ENCODE data around the gene RRBP1.
A peak's percentile ranks its signal among the peaks of the same experiment; 100 is the strongest.
"Not testable (repeated sequence)": the region's sequence is repeated elsewhere in the genome, so short reads cannot be mapped to it uniquely, and the experiment has no call there.

The RRBP1 gene

GRCh38 chr20:17661121-17661744 is 20.8 kb downstream of the RRBP1 start:
- DNase-seq (ENCODE audit: low spot score): no peak

DNA sequence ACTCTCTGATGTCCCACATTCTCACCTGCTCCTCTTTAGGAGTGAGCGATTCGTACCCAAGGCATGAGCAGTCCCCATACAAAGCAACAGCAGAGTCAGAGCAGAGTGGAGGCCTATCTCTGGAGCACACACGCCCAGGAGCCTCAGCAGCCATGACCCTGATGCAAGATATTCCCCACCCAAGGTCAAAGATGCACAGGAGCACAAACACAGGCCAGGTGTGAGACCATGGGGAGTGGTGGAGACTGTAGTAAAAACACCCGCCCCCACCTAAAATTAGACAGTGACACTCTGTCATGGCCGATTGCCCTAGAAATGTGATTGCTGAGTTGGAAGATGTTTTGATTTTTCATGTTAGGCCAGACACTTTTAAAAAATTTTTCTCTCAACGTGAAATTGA is 21.4 kb downstream of the RRBP1 start:
- DNase-seq (ENCODE audit: low spot score): no peak

DNA sequence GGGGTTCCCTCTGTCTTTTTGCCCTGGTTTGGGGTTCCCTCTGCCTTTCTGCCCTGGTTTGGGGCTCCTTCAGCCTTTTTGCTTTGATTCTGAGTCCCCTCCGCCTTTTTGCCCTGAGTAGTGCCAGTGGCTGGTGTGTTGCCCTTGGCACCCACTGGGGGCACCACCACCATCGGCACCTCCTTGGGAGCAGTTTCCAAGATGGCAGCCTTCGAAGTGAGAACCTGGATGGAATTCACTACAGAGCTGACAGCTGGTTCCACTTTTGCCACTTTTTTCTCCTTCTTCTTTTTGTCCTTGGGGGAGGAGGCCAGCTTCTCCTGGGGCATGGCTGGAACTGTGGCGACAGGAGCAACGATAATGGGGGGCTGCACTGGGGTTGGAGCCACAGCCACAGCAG is 22.2 kb downstream of the RRBP1 start:
- DNase-seq (ENCODE audit: low spot score): no peak

DNA sequence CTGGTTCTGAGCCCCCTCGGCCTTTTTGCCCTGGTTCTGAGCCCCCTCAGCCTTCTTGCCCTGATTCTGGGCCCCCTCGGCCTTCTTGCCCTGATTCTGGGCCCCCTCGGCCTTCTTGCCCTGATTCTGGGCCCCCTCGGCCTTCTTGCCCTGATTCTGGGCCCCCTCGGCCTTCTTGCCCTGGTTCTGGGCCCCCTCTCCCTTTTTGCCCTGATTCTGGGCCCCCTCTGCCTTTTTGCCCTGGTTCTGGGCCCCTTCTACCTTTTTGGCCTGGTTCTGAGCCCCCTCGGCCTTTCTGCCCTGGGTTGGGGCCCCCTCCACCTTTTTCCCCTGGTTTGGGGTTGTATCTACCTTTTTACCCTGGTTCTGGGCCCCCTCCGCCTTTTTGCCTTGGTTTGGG is 22.7 kb downstream of the RRBP1 start:
- not testable (repeated sequence) for DNase-seq (ENCODE audit: low spot score)

DNA sequence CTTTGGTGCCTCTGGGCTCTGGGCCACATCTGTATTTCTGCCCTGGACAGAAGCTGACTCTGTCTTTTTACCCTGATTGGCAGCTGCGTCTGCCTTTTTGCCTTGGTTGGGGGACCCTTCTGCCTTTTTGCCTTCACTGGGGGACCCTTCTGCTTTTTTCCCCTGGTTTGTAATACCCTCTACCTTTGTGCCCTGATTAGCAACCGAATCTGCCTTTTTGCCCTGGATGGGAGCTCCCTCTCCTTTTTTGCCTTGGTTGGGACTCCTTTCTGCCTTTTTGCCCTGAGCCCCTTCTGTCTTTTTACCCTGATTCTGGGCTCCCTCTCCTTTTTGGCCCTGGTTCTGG is 23.4 kb downstream of the RRBP1 start:
- no peak for DNase-seq (ENCODE audit: low spot score)

DNA sequence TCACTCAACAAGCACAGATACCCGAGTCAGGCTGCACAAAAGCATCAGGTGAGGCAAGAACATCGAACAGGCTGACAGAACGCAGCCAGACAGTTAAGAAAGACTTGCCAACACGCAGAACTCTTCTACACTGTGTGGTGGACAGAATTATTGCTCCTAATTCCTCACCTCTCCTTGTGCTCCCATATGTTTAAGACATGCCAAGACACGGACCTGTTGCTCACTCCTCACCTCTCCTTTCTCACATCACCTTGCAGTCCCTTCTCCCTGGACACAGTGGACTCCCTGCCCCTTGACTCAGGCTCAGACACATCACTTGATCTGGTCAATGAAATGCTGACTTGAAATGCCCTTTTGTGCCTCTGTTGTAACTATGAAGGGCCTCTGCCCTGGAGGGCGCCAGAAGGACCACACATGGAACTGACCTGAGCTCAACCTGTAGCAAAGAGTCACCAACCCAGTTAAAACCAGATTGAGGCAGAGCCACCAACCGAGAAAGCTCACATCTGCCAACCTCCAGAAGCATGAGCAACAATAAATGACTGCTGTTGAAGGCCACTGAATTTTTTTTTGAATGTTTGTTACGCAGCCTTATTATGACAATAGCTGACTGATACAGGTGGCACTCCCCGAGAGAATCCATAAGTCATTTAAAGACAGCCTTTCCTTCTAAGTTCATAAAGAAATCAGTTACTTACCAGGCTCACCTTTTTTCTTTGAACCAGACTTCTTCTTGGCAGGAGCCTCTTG is 24.0 kb downstream of the RRBP1 start:
- no peak for DNase-seq (ENCODE audit: low spot score)

GRCh38 chr20:17657079-17657825 is 24.8 kb downstream of the RRBP1 start:
- no peak for DNase-seq (ENCODE audit: low spot score)

DNA sequence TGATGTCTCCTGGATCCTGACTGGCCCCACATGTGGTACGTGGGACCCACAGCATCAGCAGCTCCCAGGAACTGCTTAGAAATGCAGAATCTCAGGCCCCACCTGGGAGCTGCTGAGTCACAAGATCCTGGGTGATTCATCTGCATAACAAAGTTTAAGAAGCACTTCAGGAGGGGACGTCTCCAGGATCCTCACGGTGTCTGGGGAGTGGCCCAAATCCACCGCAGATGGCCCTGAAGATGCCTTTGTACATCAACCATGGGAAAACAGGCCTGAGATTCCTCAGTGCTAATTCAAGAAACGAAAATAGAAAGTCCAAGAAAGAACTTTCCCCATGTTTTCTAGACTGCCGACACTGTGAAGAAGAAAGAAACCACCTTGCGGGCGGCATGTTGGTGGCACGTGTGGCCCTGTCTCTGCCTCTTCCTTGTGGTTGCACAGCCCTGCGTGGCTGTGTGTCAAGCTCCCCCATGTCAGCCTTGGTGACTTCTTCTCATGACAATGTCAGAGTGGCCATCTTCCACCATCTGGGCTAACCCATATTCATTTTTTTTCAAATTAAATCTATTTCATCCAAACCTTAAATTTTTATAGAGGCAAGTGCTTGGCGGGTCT is 26.1 kb downstream of the RRBP1 start:
- no peak for DNase-seq (ENCODE audit: low spot score)

DNA sequence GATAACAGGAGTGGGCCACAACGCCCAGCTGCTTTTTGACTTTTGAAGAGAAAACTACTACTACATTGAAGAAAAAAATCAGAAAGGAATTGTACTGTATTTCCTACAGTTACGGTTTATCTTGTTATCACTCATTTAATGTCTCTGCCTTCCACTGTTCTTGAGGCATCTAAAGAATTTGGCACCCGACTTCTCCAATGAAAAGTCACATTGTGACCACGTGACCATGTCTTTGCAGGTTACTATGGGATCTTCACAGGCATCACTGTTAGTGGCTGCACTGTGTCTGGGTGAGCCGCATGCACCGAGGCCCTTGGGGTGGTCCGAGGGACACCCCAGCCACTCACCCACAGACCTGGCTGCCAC is 26.8 kb downstream of the RRBP1 start:
- no peak for DNase-seq (ENCODE audit: low spot score)

DNA sequence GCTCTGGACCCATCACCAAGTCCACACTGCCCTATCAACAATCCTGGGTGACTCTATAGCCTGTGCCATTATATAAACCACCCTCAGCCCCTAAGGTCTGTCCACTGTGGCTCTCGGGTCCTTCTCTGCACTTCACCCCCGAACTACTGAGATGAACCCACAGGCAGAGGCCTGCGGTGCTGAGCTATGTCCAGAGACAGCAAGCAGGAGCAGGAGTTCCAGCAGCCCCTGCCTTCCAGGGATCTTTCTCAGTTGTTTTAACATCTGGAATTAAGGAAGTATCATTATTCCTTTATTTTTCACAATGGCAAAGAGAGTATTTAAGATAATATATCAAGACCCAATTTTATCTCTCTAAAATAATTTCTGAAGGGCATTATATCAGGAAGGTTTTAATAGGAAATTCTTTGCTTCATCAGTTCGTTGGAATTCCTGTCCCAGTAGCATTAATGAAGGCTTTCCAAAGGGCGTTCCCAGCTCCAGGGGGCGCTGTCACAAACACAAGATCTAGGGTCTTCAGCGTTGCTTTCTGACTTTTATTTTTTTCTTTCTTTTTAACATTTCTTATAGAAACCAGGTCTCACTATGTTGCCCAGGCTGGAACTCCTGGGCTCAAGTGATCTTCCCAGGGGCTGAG is 27.3 kb downstream of the RRBP1 start:
- peak; percentile 9 for DNase-seq (ENCODE audit: low spot score)

- DNase-seq (ENCODE audit: low spot score): no peak
Measured at GRCh38 chr20:17653835-17654648, 28.0 kb downstream of the RRBP1 start.

DNA sequence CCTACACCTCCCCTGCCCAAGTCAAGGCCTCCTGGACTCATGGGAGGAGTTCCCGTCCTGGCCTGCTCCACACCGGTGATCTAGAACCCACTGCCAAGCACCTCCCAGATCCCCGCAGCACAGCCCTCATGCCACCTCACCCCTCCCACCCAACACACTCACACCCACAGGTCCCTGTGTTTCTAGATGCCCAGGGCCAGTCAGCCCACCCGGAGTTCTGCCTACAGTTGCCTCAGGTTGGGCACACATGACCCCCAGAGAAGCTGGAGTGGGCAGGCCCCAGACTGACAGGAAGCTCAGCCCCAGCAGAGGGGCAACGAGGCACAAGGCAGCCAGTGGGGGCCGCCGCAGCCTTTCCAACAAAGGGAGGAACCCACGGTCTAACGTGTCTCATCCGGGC is 29.6 kb downstream of the RRBP1 start:
- DNase-seq (ENCODE audit: low spot score): no peak

DNA sequence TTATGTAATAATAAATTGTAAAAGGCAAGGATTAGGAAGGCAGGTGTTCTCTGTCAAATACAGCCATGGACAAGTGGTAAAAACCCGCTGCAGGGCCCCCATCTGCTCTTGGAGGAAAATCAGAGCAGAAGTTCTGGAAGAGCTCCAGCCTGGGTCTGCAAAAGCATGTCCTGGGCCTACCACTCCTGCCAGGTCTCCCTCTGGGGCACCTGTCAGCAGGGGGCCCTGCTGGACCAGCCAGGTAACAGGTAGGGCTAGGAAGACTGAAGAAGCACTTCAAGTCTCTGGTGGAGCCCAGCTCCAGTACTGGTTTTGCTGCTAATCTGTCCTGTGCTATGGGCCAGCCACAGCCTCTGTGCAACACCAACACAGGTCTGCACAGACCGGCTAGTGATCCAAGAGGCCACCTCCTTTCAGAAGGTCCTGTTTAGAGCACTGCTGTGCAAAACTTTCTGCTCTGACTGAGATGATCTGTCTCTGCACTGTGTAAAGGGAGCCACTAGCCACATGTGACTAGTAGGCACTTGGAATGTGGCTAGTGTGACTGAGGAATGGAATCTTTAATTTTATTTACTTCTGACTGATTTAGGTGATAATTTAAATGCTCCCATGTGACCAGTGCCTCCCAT is 30.2 kb downstream of the RRBP1 start:
- DNase-seq (ENCODE audit: low spot score): no peak

DNA sequence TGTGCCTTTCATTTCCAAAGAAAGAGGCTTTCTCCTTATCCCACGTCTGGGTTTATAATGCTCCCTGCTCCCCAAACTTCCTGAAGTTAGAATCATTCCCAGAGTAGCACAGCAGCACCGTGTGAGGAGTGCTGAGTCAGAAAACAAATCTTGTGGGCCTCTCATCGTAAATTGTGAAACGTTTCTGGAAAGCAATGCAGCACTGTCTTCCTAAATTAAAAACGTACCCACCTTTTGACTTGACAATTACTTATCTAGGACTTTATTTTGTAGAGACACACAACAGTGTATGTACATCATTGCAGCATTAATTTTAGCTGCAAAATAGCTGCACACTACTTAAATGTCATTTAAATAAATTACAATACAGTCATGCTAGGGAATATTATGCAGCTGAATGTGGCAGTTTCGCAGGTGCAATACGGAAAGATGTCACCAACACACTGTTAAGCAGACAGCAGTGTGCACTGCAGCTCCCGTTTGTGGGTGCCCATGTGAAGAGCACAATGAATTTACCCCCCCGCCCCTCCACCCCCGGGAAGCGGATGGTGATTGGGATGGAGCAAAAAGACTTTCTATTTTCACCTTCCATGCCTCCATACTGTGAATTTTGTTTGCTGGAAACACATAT is 30.8 kb downstream of the RRBP1 start:
- no peak for DNase-seq (ENCODE audit: low spot score)

DNA sequence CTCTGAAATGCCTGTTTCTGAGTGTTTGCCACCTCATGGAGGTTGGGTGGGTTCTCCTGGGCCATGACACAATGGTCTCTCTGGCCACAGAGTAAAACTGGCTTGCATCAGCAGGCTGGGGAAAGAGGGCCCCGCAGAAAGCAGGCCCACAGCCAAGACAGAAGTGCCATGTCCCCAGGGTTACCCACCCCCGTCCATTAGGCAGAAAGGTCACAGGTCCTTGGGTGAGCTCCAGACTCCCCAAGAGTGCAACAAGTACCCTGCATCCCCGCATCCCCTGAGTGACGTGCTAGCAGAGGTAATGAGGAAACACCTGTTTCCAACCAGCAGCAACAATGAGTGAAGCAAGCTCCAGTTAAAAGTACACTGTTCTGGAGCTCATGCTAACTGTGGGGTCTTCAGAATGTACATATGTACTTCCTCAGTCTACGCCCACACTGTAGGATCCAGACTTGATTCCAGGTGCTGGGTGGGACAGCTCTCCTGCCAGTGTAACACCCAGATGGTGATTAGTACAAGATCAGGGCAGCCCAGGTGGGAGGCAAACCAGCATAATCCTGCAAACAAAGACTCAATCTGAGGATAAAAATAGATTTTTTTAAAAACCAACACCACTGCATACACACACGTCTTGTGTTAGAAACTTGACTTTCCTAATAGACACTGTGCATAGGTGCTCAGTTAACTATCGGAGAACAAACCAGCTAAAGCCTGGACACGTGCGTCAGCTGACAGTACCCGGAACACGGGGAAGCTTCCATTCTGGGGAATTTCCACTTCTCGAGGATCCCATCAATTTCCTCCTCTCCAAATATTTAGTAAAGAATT is 31.5 kb downstream of the RRBP1 start:
- no peak for DNase-seq (ENCODE audit: low spot score)

- DNase-seq (ENCODE audit: low spot score): peak; percentile 12
Measured at GRCh38 chr20:17648791-17649730, 33.0 kb downstream of the RRBP1 start.

DNA sequence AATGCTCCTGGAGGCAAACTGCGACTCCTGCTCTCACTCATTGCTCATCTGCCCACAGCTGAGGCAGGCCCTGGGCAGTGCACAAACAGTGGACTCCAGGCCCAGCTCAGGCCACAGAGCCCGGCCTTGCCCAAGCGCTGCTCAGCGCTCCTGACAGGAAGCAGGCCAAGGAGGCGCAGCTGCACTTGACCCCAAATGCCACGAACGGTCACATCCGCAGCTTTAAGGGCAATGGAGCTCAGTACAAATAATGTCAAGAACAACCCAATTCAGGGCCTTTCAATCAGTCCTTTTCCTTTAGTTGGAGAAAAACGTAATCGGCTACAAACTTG is 33.8 kb downstream of the RRBP1 start:
- DNase-seq (ENCODE audit: low spot score): no peak

DNA sequence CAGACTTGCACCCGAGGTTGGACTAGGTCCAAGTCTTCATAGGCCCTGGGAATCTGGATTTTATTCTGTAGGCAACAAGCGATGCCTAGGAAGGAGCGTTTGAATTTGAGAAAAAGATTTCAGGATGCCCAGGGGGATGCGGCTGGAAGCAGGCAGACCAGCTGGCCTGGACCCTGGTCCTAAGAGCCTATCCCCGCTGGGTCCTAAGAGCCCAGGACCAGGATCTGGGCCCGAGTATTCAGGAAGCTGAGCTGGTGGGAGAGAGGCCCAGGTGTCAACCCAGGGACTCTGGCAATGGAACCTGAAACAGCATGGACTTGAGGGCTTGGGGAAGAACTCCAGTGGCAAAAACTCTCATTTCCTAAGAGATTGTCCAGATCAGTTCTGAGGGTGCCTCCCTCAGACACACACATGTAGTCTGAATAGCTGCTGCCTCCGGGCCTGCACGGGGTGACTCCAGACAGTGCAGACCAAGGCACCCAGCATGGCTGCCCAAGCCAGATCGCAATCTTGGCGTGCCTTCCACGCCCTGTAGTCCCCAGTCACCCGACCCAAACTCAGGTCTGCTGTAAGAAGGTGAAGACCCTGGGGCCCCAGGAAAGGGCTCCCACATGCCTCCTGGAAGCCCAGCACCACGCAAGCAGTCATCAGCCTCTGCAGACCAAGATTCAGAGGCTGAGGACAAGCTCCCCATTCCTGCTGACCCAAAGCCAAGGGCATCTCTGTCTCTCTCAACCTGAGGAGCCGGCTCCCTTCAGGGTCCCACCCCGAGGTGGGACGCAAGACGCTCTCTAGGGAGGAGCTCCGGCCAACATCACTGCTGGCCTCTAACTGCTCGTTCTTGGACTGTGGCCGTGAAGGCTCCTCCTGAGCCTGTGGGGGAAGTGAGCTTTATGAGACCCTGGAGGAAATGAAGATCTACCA is 34.4 kb downstream of the RRBP1 start:
- no peak for DNase-seq (ENCODE audit: low spot score)

Data from CD4-positive, alpha-beta T cell treated with Interleukin-15 for 4 hours (primary cell).